ENCODE results near the gene ENTREP1. TPM values are rescaled to one million over a fixed set of nuclear protein-coding genes. Genes with fewer than 3 reads are reported as not detected.

ENTREP1 gene
- polyA plus RNA-seq, 1 of the 3 experiments (the other 2 are of a cell fraction) = not detected

- TF ChIP-seq ZBTB33 (IDR thresholded peaks at IDR 0.05; ENCODE audit: borderline replicate concordance, low read depth) (no peak), TEAD4 (IDR thresholded peaks at IDR 0.05; ENCODE audit: borderline replicate concordance, insufficient read depth) (no peak), RAD21 (IDR thresholded peaks at IDR 0.05; ENCODE audit: low read length) (no peak), NFIC (IDR thresholded peaks at IDR 0.05; ENCODE audit: borderline replicate concordance) (peak; percentile 33), PBX3 (IDR thresholded peaks at IDR 0.05) (no peak), EP300 (IDR thresholded peaks at IDR 0.05; ENCODE audit: borderline replicate concordance in 1 of 2, low read depth in 1 of 2, low read length in 1 of 2) (no peak), TAF1 (IDR thresholded peaks at IDR 0.05; ENCODE audit: borderline replicate concordance, low read depth, low read length) (no peak), USF2 (IDR thresholded peaks at IDR 0.05; ENCODE audit: borderline replicate concordance, low read depth, low read length) (no peak), TCF12 (IDR thresholded peaks at IDR 0.05) (peak; percentile 45)
Measured at GRCh38 chr9:69379270-69379982, 54.4 kb downstream of the ENTREP1 start (continued).

GRCh38 chr9:69380301-69380700, 55.3 kb downstream of the ENTREP1 start:
- ChIA-PET POLR2A (no interaction called here), CTCF (no interaction called here)
- H3K4me2 ChIP-seq = peak overlapping the region; percentile 58
- DNase-seq = no peak
- H3K27me3 ChIP-seq (ENCODE audit: insufficient read depth) = no peaks in the 10 kb centered on the region; the same call in 1 of the 2 replicates
- H4K20me1 ChIP-seq (ENCODE audit: insufficient read depth) = no peaks in the 10 kb centered on the region
- H3K9me2 ChIP-seq = no peaks in the 10 kb centered on the region
- H3K79me2 ChIP-seq (ENCODE audit: insufficient read depth) = no peaks in the 10 kb centered on the region
- no peak overlapping the region for H3K4me3 ChIP-seq (ENCODE audit: low read depth in 2 of 2, low read length in 1 of 2)
- H3K9ac ChIP-seq = no peak overlapping the region
- no peaks in the 10 kb centered on the region for H3K9me3 ChIP-seq
- 59% methylated on average over 6 of the region's 6 CpGs for WGBS (ENCODE audit: low lambda C conversion rate)
- H2AFZ ChIP-seq (ENCODE audit: low read depth) = no peak overlapping the region
- H3K4me1 ChIP-seq (ENCODE audit: control insufficient read depth in 1 of 2, insufficient read depth in 2 of 2, low read depth in 1 of 2, low read length in 1 of 2) = peaks cover 0 to 23% of the 10 kb centered on the region in 2 experiments; a peak in 3 of 4 replicates
- no peaks in the 10 kb centered on the region for H3K36me3 ChIP-seq (replicated peaks in 1 of 2; ENCODE audit: control insufficient read depth in 1 of 2, insufficient read depth in 2 of 2, low read length in 1 of 2)
- H3F3A ChIP-seq (replicated peaks; ENCODE audit: insufficient read depth) = peaks cover 8% of the 10 kb centered on the region
- no peak overlapping the region; a peak in 1 of 4 replicates for H3K27ac ChIP-seq (ENCODE audit: low read depth in 2 of 2, low read length in 1 of 2)
- no peak for TF ChIP-seq YY1 (IDR thresholded peaks at IDR 0.05; ENCODE audit: low read depth)
- TF ChIP-seq USF1 (IDR thresholded peaks at IDR 0.05; ENCODE audit: borderline replicate concordance, low read depth) = no peak
- TF ChIP-seq MXI1 (IDR thresholded peaks at IDR 0.05; ENCODE audit: low read depth, low read length) = no peak
- TF ChIP-seq RCOR1 (IDR thresholded peaks at IDR 0.05; ENCODE audit: low read length) = no peak
- no peak for TF ChIP-seq REST (IDR thresholded peaks at IDR 0.05; ENCODE audit: low read depth, low read length)
- no peak for TF ChIP-seq CTCF (IDR thresholded peaks at IDR 0.05)
- no peak for TF ChIP-seq EZH2phosphoT487 (IDR thresholded peaks at IDR 0.05; ENCODE audit: borderline replicate concordance, low read depth)
- TF ChIP-seq ZBTB33 (IDR thresholded peaks at IDR 0.05; ENCODE audit: borderline replicate concordance, low read depth) = no peak
- no peak for TF ChIP-seq FOXJ3 (CRISPR knock-in tag; IDR thresholded peaks at IDR 0.05)
